GM19023 (cell line): ENCODE results near the gene AP1G2.
"Not testable (repeated sequence)": the region's sequence is repeated elsewhere in the genome, so short reads cannot be mapped to it uniquely, and the experiment has no call there.

Experiments used
- ATAC-seq: cut with Tn5 transposase; IDR thresholded peaks from one replicate; pipeline ENCODE4 v1.9.1; 2021; ENCODE audit warnings: mild to moderate bottlenecking, moderate library complexity; ENCODE audit not compliant: unreplicated experiment

Gene AP1G2

DNA sequence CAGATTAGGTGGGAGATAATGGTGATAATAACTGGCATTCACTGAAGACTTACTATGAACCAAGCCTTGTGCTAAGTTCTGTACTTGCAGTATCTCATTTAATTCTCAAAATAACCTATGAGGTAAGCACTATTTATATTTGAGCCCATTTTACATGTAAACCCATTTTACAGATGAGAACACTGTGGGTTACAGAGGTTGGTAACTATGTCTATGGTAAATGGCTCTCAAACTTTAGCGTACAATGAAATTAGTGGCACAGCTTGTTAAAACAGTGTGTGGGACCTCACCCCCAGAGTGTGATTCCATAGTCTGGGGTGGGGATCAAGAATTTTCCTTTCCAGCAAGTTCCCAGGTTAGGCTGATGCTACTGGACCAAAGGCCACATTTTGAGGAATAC is 33.2 kb upstream of the AP1G2 start:
- no peak for ATAC-seq

GRCh38 chr14:23600322-23600707 is 32.7 kb upstream of the AP1G2 start:
- ATAC-seq, result no peak

DNA sequence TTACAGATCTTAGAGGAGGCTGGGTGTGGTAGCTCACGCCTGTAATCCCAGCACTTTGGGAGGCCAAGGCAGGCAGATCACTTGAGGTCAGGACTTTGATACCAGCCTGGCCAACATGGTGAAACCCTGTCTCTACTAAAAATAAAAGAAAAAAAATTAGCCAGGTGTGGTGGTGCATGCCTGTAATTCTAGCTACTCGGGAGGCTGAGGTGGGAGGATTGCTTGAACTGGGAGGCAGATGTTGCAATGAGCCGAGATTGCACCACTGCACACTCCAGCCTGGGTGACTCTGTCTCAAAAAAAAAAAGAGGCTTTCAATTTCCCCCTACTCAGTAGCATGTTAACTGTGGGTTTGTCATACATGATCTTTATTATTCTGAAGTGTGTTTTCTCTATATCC is 26.6 kb upstream of the AP1G2 start:
- not testable (repeated sequence) for ATAC-seq

GRCh38 chr14:23590198-23590597 is 22.6 kb upstream of the AP1G2 start:
- ATAC-seq, result no peak

GRCh38 chr14:23589606-23590005 is 22.0 kb upstream of the AP1G2 start:
- ATAC-seq, result peak; percentile 11

- ATAC-seq, result peak; percentile 95
Observed at GRCh38 chr14:23588884-23589598, 21.4 kb upstream of the AP1G2 start.

GRCh38 chr14:23584527-23585203 is 17.1 kb upstream of the AP1G2 start:
- ATAC-seq, result not testable (repeated sequence)

DNA sequence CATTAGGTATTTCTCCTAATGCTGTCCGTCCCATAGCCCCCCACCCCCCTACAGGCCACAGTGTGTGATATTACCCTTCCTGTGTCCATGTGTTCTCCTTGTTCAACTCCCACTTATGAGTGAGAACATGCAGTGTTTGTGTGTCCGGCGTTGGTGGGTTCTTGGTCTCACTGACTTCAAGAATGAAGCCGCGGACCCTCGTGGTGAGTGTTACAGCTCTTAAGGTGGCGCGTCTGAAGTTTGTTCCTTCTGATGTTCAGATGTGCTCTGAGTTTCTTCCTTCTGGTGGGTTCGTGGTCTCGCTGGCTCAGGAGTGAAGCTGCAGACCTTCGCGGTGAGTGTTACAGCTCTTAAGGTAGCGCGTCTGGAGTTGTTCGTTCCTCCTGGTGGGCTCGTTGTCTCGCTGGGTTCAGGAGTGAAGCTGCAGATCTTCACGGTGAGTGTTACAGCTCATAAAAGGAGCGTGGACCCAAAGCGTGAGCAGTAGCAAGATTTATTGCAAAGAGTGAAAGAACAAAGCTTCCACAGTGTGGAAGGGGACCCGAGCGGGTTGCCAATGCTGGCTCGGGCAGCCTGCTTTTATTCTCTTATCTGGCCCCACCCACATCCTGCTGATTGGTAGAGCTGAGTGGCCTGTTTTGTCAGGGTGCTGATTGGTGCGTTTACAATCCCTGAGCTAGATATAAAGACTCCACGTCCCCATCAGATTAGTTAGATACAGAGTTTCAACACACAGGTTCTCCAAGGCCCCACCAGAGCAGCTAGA is 16.4 kb upstream of the AP1G2 start:
- ATAC-seq, result not testable (repeated sequence)

- ATAC-seq, result no peak
Observed at GRCh38 chr14:23582906-23583760, 15.5 kb upstream of the AP1G2 start.

DNA sequence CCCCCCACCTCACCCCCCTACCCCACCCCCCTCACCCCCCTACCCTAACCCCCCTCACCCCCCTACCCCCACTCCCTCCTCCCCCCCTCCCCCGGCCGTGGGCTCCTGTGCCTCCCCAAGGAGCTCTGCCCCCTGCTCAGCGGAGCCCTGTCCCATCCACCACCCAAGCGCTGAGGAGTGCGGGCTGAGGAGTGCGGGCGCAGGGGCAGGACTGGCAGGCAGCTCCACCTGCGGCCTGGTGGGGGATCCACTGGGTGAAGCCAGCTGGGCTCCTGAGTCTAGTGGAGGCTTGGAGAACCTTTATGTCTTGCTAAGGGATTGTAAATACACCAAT is 13.3 kb upstream of the AP1G2 start:
- no peak for ATAC-seq

DNA sequence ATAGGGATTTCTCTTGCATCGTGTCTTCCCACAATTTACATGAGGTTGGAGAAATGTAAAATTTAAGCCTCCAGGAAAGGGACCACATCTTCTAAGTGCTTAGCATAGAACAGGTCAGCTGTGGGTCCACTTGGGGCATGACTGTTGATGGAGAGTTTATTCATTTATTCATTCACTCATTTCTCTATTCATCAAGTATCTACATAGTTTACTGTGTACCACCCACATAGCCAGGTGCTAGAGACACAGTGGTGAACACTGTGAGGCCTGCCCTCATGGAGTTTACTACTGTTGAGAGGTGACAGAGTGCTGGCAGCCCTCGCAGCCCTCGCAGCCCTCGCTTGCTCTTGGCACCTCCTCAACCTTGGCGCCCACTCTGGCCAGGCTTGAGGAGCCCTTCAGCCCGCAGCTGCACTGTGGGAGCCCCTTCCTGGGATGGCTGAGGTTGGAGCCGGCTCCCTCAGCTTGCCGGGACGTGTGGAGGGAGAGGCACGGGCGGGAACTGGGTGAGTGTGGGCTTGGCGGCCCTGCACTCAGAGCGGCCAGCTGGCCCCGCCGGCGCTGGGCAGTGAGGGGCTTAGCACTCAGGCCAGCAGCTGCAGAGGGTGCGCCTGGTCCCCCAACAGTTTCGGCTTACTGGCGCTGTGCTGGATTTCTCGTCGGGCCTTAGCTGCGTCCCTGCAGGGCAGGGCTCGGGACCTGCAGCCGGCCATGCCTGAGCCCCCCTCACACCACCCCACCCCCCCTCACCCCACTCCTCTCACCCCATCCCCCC is 12.7 kb upstream of the AP1G2 start:
- no peak for ATAC-seq

GRCh38 chr14:23579739-23580138 is 12.1 kb upstream of the AP1G2 start:
- ATAC-seq, result no peak

DNA sequence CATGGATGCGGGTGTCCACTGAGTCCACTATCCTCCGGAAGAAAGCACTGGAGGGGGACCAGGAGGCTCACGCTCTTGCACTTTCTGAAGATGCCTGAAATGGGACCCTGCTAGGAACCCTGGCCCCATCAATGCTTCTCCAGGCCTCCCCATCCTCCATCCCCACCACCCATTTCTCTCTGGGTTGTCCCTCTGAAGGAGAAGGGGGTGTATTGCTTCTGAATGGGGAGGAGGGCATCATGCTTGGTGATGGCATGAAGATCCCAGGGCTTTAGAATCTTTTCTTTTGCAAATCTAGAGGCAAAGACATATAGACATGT is 11.7 kb upstream of the AP1G2 start:
- ATAC-seq, result no peak

GRCh38 chr14:23578560-23579310 is 11.1 kb upstream of the AP1G2 start, which contains the start of gene JPH4:
Gene JPH4, minus strand, starts transcription at chr14:23578790. Its CDS starts 1,337 bp downstream, at chr14:23577453.
- no peak for ATAC-seq

- no peak for ATAC-seq
Observed at GRCh38 chr14:23577710-23578392, 10.3 kb upstream of the AP1G2 start.

GRCh38 chr14:23577004-23577681 is 9.6 kb upstream of the AP1G2 start:
- ATAC-seq, result no peak

GRCh38 chr14:23573384-23574015 is 5.9 kb upstream of the AP1G2 start:
- no peak for ATAC-seq

DNA sequence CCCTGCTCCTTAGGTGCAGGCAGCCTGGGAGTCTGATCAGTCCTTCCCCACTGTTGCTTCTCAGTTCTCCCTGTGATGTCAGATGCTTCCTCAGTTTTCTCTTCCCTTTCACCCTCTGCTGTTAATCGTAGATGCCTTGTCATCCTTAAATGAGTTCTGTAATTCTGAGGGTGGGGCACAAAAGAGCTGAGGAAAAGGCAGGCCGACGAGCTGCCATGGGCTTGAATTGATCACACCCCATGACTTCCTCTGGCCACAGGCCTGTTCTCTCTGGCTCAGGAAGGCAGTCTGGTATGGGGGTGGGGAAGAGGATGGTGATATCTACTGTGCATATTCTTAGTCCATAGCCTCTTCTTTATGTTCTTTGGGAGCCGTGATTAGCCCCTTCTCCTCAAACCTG is 5.2 kb upstream of the AP1G2 start:
- ATAC-seq, result no peak
